Lower lobe of right lung (tissue), 2 donors: ENCODE measurements around the gene CCDC134. TPM values are rescaled to one million over a fixed set of nuclear protein-coding genes. Genes with fewer than 3 reads are reported as not detected.

Source experiments
- ATAC-seq, 2 donors: fragments of 200-7000 bp; cut with Tn5 transposase; one replicate each; pipeline ENCODE4 v1.9.1; 2020 to 2022; ENCODE audit warnings: mild to moderate bottlenecking in 2 of 2, moderate library complexity in 2 of 2
- DNase-seq: peaks from one replicate; pipeline ENCODE4 v3.0.0-alpha.2; 2020
- H3K27ac ChIP-seq: fragments of 200-600 bp; one replicate; pipeline ENCODE4 v1.8.0; 2022
- H3K27me3 ChIP-seq: fragments of 200-600 bp; one replicate; pipeline ENCODE4 v1.8.0; 2022; ENCODE audit warnings: low read depth
- H3K36me3 ChIP-seq: fragments of 200-600 bp; one replicate; pipeline ENCODE4 v1.8.0; 2022; ENCODE audit warnings: mild to moderate bottlenecking
- H3K4me1 ChIP-seq: fragments of 200-600 bp; one replicate; pipeline ENCODE4 v1.8.0; 2022
- H3K4me3 ChIP-seq: fragments of 200-600 bp; one replicate; pipeline ENCODE4 v1.8.0; 2022; ENCODE audit warnings: mild to moderate bottlenecking
- H3K9me3 ChIP-seq: fragments of 200-600 bp; one replicate; pipeline ENCODE4 v1.8.0; 2022
- CTCF ChIP-seq: fragments of 200-600 bp; IDR thresholded peaks from one replicate; pipeline ENCODE4 v1.8.0; 2022; ENCODE audit warnings: antibody characterized with exemption, mild to moderate bottlenecking
- intact Hi-C: fragments of 100-400 bp; cut with DNase I; formaldehyde crosslinking; loops from one replicate; pipeline ENCODE4 v1.11.0; 2022
- total RNA-seq: library from RNA; stranded (reverse); fragmentation: NEBNext Ultra II Directional; extraction: Animal tissue kit (Norgen Biotek cat#: 25700); gene quantifications from one replicate; pipeline ENCODE4 v1.2.1, GENCODE V29; 2021
- donor health status: DM: no; HTN: yes; CAD: no; lungs with severe emphysema.

CCDC134 gene
- total RNA-seq, 1 donor from 2014 or later = 7.9 TPM

GRCh38 chr22:41813726-41814410 is 13.4 kb downstream of the CCDC134 start:
- no peak for TF ChIP-seq CTCF
- Histone ChIP-seq H3K27me3 (no peaks in the 10 kb centered on the region), H3K36me3 (peaks cover 31% of the 10 kb centered on the region), H3K4me1 (no peaks in the 10 kb centered on the region), H3K4me3 (no peak overlapping the region), H3K9me3 (no peaks in the 10 kb centered on the region), H3K27ac (no peak overlapping the region)
- intact Hi-C loops = no loop called here
- ATAC-seq (no peak), DNase-seq (no peak)

DNA sequence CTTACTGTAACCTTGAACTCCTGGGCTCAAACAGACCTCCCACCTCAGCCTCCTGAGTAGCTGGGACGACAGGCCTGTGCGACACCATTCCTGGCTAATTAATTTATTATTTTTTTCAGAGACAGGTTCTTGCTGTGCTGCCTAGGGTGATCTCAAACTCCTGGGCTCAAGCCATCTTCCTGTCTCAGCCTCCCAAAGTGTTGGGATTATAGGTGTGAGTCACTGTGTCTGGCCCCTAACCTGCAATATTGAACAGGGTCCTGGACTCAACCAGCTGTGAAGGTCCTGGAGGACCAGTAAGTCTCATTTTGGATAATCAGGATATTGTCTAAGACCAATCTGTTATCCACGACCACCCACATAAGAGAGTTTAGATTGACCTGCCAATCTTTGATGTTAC is 15.2 kb downstream of the CCDC134 start:
- Histone ChIP-seq H3K27me3 (no peaks in the 10 kb centered on the region), H3K4me1 (no peaks in the 10 kb centered on the region)

DNA sequence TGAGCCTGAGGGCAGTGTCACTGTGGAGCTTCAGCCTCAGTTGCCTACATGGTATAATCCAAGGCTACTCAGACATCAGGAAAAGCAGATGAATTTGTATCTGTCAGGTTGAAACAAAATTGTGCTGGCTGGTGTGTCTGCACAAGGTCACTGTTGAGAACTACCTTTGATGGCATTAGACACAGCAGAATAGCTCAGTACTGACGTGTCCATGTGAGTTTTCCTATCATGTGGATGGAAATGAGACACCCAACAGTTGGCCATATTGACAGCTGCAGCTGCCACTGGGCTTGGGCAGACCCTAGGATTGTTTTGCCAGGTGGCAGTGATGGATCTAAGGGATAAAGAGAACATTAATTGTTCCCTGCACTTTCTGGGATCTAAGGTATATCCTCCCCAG is 15.8 kb downstream of the CCDC134 start:
- Histone ChIP-seq H3K36me3 (peaks cover 17% of the 10 kb centered on the region), H3K9me3 (no peaks in the 10 kb centered on the region), H3K4me1 (no peaks in the 10 kb centered on the region), H3K27me3 (no peaks in the 10 kb centered on the region), H3K4me3 (no peak overlapping the region), H3K27ac (no peak overlapping the region)
- intact Hi-C loops = no loop called here
- DNase-seq (no peak), ATAC-seq (no peak)
- TF ChIP-seq CTCF = no peak

More for the DNA sequence above, 15.2 kb downstream of the CCDC134 start:
- Histone ChIP-seq H3K4me3 (no peak overlapping the region), H3K27ac (no peak overlapping the region), H3K36me3 (peaks cover 17% of the 10 kb centered on the region), H3K9me3 (no peaks in the 10 kb centered on the region)
- TF ChIP-seq CTCF = no peak
- ATAC-seq (no peak), DNase-seq (no peak)
- intact Hi-C loops = no loop called here

DNA sequence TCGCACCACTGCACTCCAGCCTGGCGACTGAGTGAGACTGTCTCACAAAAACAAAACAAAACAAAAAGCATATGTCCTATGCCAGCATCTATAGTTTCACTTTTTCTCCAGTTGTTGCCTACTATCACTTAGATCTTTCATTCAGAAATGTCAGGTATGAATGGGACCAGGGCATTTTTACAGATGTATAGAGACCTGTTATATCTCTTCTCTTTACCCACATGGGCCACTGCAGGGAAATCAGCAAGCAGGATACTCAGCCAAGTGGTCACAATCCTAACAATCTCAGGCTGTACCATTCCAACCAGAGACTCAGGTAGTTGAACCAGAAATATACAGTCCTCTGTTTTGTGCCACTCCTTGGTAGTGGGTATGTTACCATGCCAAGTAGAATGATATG is 16.4 kb downstream of the CCDC134 start:
- Histone ChIP-seq H3K36me3 (peaks cover 17% of the 10 kb centered on the region), H3K27me3 (no peaks in the 10 kb centered on the region), H3K9me3 (no peaks in the 10 kb centered on the region), H3K4me3 (no peak overlapping the region), H3K4me1 (no peaks in the 10 kb centered on the region), H3K27ac (no peak overlapping the region)
- intact Hi-C loops = no loop called here
- DNase-seq = no peak
- TF ChIP-seq CTCF = no peak
- no peak for ATAC-seq

GRCh38 chr22:41818011-41818410 is 17.5 kb downstream of the CCDC134 start:
- intact Hi-C loops = no loop called here
- H3K36me3 ChIP-seq = peaks cover 17% of the 10 kb centered on the region
- ATAC-seq = no peak
- no peaks in the 10 kb centered on the region for H3K4me1 ChIP-seq
- TF ChIP-seq CTCF = no peak
- no peak overlapping the region for H3K4me3 ChIP-seq
- H3K27me3 ChIP-seq = no peaks in the 10 kb centered on the region
- no peak overlapping the region for H3K27ac ChIP-seq
- H3K9me3 ChIP-seq = no peaks in the 10 kb centered on the region
- no peak for DNase-seq
